Epithelial cell of proximal tubule (primary cell): Measurements from ENCODE around the gene NHSL1. TPM values are rescaled to one million over a fixed set of nuclear protein-coding genes. Genes with fewer than 3 reads are reported as not detected.

Source experiments
- DNase-seq: peaks from one replicate; pipeline ENCODE4 v3.0.0-alpha.2; 2011; ENCODE audit warnings: low read depth
- H3K4me3 ChIP-seq: 2 replicates; pipeline ENCODE4 v1.5.1; 2011; ENCODE audit warnings: low read depth, mild to moderate bottlenecking, low read length
- CTCF ChIP-seq: conservative IDR thresholded peaks from 2 replicates; pipeline ENCODE4 v1.5.1; 2012; ENCODE audit warnings: low read depth, mild to moderate bottlenecking, low read length
- total RNA-seq: library from RNA; depleted of rRNA; stranded (reverse); fragments of >200 nt; gene quantifications from 2 replicates; pipeline ENCODE4 v1.2.3, GENCODE V29; 2015

NHSL1 gene
- total RNA-seq, 1 donor from 2014 or later: 4.0 TPM

GRCh38 chr6:138524526-138524925 is 25.2 kb upstream of the NHSL1 start:
- H3K4me3 ChIP-seq: no peak overlapping the region
- DNase-seq: no peak
- no peak for TF ChIP-seq CTCF

- no peak for DNase-seq
- no peak overlapping the region for H3K4me3 ChIP-seq
- no peak for TF ChIP-seq CTCF
Observed at GRCh38 chr6:138523347-138524210, 24.3 kb upstream of the NHSL1 start.

GRCh38 chr6:138522611-138523010 is 23.3 kb upstream of the NHSL1 start:
- no peak for TF ChIP-seq CTCF
- DNase-seq: no peak
- no peak overlapping the region for H3K4me3 ChIP-seq

GRCh38 chr6:138521790-138522189 is 22.5 kb upstream of the NHSL1 start:
- no peak overlapping the region for H3K4me3 ChIP-seq
- TF ChIP-seq CTCF: no peak
- no peak for DNase-seq

GRCh38 chr6:138520463-138520862 is 21.2 kb upstream of the NHSL1 start:
- peak; percentile 32 for TF ChIP-seq CTCF
- no peak for DNase-seq
- H3K4me3 ChIP-seq: no peak overlapping the region

GRCh38 chr6:138518054-138518453 is 18.8 kb upstream of the NHSL1 start:
- TF ChIP-seq CTCF: no peak
- H3K4me3 ChIP-seq: no peak overlapping the region
- no peak for DNase-seq

- no peak overlapping the region for H3K4me3 ChIP-seq
- no peak for DNase-seq
- TF ChIP-seq CTCF: peak; percentile 65
Observed at GRCh38 chr6:138517635-138518034, 18.3 kb upstream of the NHSL1 start.
